ENCODE data around the gene MECP2.
"Not testable (repeated sequence)": the region's sequence is repeated elsewhere in the genome, so short reads cannot be mapped to it uniquely, and the experiment has no call there.

MECP2 gene

GRCh38 chrX:154097589-154098541 lies at the start of gene MECP2:
TSS of gene MECP2 (minus strand) at chrX:154097717.
- peak; percentile 92 to 96 (median 93) for DNase-seq

- not testable (repeated sequence) for DNase-seq
These were observed 46.5 kb upstream of the MECP2 start, which contains the start of gene OPN1LW for GRCh38 chrX:154144010-154144409. TSS of gene OPN1LW (plus strand) at chrX:154144243. CDS start at chrX:154144284, 41 bp downstream.

GRCh38 chrX:154142950-154143745 lies 45.6 kb upstream of the MECP2 start:
- no peak for DNase-seq

- DNase-seq, result no peak
These were observed 44.9 kb upstream of the MECP2 start for GRCh38 chrX:154142386-154142785.

- no peak for DNase-seq
These were observed 43.2 kb upstream of the MECP2 start for GRCh38 chrX:154140742-154141141.

GRCh38 chrX:154140206-154140605 lies 42.7 kb upstream of the MECP2 start:
- DNase-seq, result no peak

- DNase-seq, result no peak
These were observed 41.3 kb upstream of the MECP2 start for GRCh38 chrX:154138857-154139256.

GRCh38 chrX:154136627-154137161 lies 39.2 kb upstream of the MECP2 start:
- peak; percentile 68 to 88 (median 75) for DNase-seq

- peak; percentile 15 to 36 (median 21) for DNase-seq
These were observed 38.1 kb upstream of the MECP2 start for GRCh38 chrX:154135458-154136229.

- no peak for DNase-seq
These were observed 34.8 kb upstream of the MECP2 start for GRCh38 chrX:154132366-154132765.

GRCh38 chrX:154131955-154132354 lies 34.4 kb upstream of the MECP2 start:
- DNase-seq, result no peak

- DNase-seq, result no peak
These were observed 28.6 kb upstream of the MECP2 start for GRCh38 chrX:154126101-154126500.

GRCh38 chrX:154125391-154126040 lies 28.0 kb upstream of the MECP2 start:
- no peak for DNase-seq

- peak in 2 of 3 donors; percentile 16 to 23 for DNase-seq
These were observed 26.0 kb upstream of the MECP2 start for GRCh38 chrX:154123241-154124219.

- DNase-seq, result peak in 2 of 3 donors; percentile 17 to 20
These were observed 24.4 kb upstream of the MECP2 start for GRCh38 chrX:154121961-154122360.

- no peak for DNase-seq
These were observed 23.7 kb upstream of the MECP2 start for GRCh38 chrX:154121207-154121606.

GRCh38 chrX:154120567-154120966 lies 23.1 kb upstream of the MECP2 start:
- DNase-seq, result no peak

- no peak for DNase-seq
These were observed 20.0 kb upstream of the MECP2 start for GRCh38 chrX:154117566-154117965.

GRCh38 chrX:154116426-154117211 lies 19.1 kb upstream of the MECP2 start:
- no peak for DNase-seq

- DNase-seq, result no peak
These were observed 18.2 kb upstream of the MECP2 start for GRCh38 chrX:154115750-154116149.

Measured in suppressor macrophage treated with lipopolysaccharide for 1 hour (primary cell).